Endothelial cell of umbilical vein (primary cell): Measurements from ENCODE around the gene ZNF423. TPM values are rescaled to one million over a fixed set of nuclear protein-coding genes. Genes with fewer than 3 reads are reported as not detected.

ENCODE experiments used
- BruUV-seq: library from RNA; stranded (reverse); fragments of 400-500 nt; replicated peaks from 2 replicates; lab custom pipeline; 2021; lab: Mats Ljungman, UMichigan
- CTCF ChIA-PET: fragments of 300-600, 350-600 bp; sonication (Branson Sonifier 250); formaldehyde crosslinking; loops from one replicate; lab custom pipeline; 2021; ENCODE audit warnings: antibody characterized with exemption, inconsistent platforms; lab: Charles Lee
- POLR2A ChIA-PET: fragments of 300-600, 350-600 bp; sonication (Branson Sonifier 250); formaldehyde crosslinking; loops from one replicate; lab custom pipeline; 2021; ENCODE audit warnings: antibody characterized with exemption, inconsistent platforms; lab: Charles Lee
- DNase-seq: peaks from one replicate; pipeline ENCODE4 v3.0.0-alpha.2; 2011; ENCODE audit warnings: low read depth, low spot score
- FAIRE-seq: peaks from 2 replicates; lab custom pipeline; 2011; peaks lifted over from hg19 to GRCh38; lab: Jason Lieb, UNC
- H2AFZ ChIP-seq: 2 replicates; pipeline ENCODE4 v1.6.0; 2012; ENCODE audit warnings: low read depth, low read length, control low read depth, inconsistent platforms
- H3K27ac ChIP-seq: 2 replicates; pipeline ENCODE4 v1.5.1; 2011; ENCODE audit warnings: low read depth, mild to moderate bottlenecking, control low read depth, low read length, moderate library complexity; ENCODE audit not compliant: insufficient read depth
- H3K27me3 ChIP-seq, 2 experiments: 2 replicates each; pipeline versions ENCODE4 v1.6.0 to v1.6.1; 2011; ENCODE audit warnings: low read length in 2 of 2, mixed read lengths in 1 of 2; ENCODE audit not compliant: control insufficient read depth in 2 of 2, insufficient read depth in 2 of 2
- H3K36me3 ChIP-seq, 2 experiments: 2 replicates in 1 of 2; 3 replicates in 1 of 2; pipeline ENCODE4 v1.5.1; 2011; ENCODE audit warnings: low read length in 2 of 2, mild to moderate bottlenecking in 1 of 2, moderate library complexity in 1 of 2; ENCODE audit not compliant: control insufficient read depth in 2 of 2, insufficient read depth in 2 of 2; ENCODE audit errors: extremely low read depth in 1 of 2
- H3K4me1 ChIP-seq: 3 replicates; pipeline ENCODE4 v1.5.1; 2011; ENCODE audit warnings: mild to moderate bottlenecking, low read length; ENCODE audit not compliant: control insufficient read depth, insufficient read depth; ENCODE audit errors: extremely low read depth
- H3K4me2 ChIP-seq: 2 replicates; pipeline ENCODE4 v1.6.1; 2011; ENCODE audit warnings: low read length, control low read depth, mixed read lengths; ENCODE audit not compliant: insufficient read depth
- H3K4me3 ChIP-seq, 3 experiments: fragments of 200-600 bp in 1 of 3; sonication (generic), shearing (Covaris generic) in 1 of 3; replicated peaks in 1 of 3; 2 replicates each; pipeline ENCODE4 v1.5.1; 2011 to 2016; ENCODE audit warnings: control low read depth in 3 of 3, low read length in 3 of 3, mild to moderate bottlenecking in 2 of 3, inconsistent platforms in 1 of 3, low read depth in 1 of 3, moderate library complexity in 1 of 3; ENCODE audit not compliant: insufficient read depth in 1 of 3
- H3K79me2 ChIP-seq: 2 replicates; pipeline ENCODE4 v1.6.0; 2012; ENCODE audit warnings: low read length, inconsistent platforms; ENCODE audit not compliant: control insufficient read depth, insufficient read depth
- H3K9ac ChIP-seq: replicated peaks from 2 replicates; pipeline ENCODE3; 2011; ENCODE audit warnings: low read length, control low read depth; ENCODE audit not compliant: insufficient read depth; ENCODE audit errors: extremely low read depth
- H3K9me1 ChIP-seq: replicated peaks from 3 replicates; pipeline ENCODE4 v1.6.0; 2011; ENCODE audit warnings: mild to moderate bottlenecking, low read length; ENCODE audit not compliant: control insufficient read depth, insufficient read depth; ENCODE audit errors: extremely low read depth
- H3K9me3 ChIP-seq: replicated peaks from 2 replicates; pipeline ENCODE4 v1.5.1; 2012; ENCODE audit warnings: low read length, inconsistent platforms; ENCODE audit not compliant: control insufficient read depth, insufficient read depth
- H4K20me1 ChIP-seq: replicated peaks from 2 replicates; pipeline ENCODE3; 2011; ENCODE audit warnings: mild to moderate bottlenecking, low read length; ENCODE audit not compliant: control insufficient read depth, insufficient read depth; ENCODE audit errors: extremely low read depth
- CTCF ChIP-seq, 2 donors: IDR thresholded peaks; 1 replicate in 1 of 2; 2 replicates in 1 of 2; pipeline ENCODE4 v1.5.1; 2011; ENCODE audit warnings: low read length in 2 of 2, mild to moderate bottlenecking in 2 of 2, moderate library complexity in 2 of 2, control low read depth in 1 of 2, inconsistent platforms in 1 of 2, low read depth in 1 of 2; ENCODE audit not compliant: insufficient read depth in 1 of 2; ENCODE audit errors: extremely low read depth in 1 of 2
- EZH2 ChIP-seq: IDR thresholded peaks from 2 replicates; pipeline ENCODE4 v1.6.1; 2012; ENCODE audit warnings: borderline replicate concordance, low read depth, mild to moderate bottlenecking, moderate library complexity, low read length, inconsistent platforms; ENCODE audit not compliant: severe bottlenecking
- FOS ChIP-seq: IDR thresholded peaks from 2 replicates; pipeline ENCODE4 v1.6.1; 2011; ENCODE audit warnings: mild to moderate bottlenecking, low read length, moderate library complexity, borderline replicate concordance; ENCODE audit not compliant: insufficient read depth
- GATA2 ChIP-seq: IDR thresholded peaks from 2 replicates; pipeline ENCODE4 v1.7.0; 2011; ENCODE audit warnings: low read depth, mild to moderate bottlenecking, moderate library complexity, mixed read lengths, low read length; ENCODE audit not compliant: insufficient read length, insufficient read depth
- JUN ChIP-seq: IDR thresholded peaks from 2 replicates; pipeline ENCODE4 v1.6.1; 2011; ENCODE audit warnings: borderline replicate concordance, low read depth; ENCODE audit not compliant: insufficient read length, insufficient read depth
- MAX ChIP-seq: IDR thresholded peaks from 2 replicates; pipeline ENCODE4 v1.6.1; 2011; ENCODE audit not compliant: insufficient read depth, insufficient read length
- MYC ChIP-seq: IDR thresholded peaks from one replicate; pipeline ENCODE4 v1.6.1; 2011; ENCODE audit warnings: mild to moderate bottlenecking, low read depth, low read length
- POLR2A ChIP-seq: IDR thresholded peaks from 2 replicates; pipeline ENCODE4 v1.6.1; 2012; ENCODE audit warnings: low read depth, mild to moderate bottlenecking, control low read depth, low read length
- POLR2AphosphoS5 ChIP-seq: IDR thresholded peaks from 2 replicates; pipeline ENCODE4 v1.6.1; 2012; ENCODE audit warnings: low read depth, mild to moderate bottlenecking, control low read depth, low read length, moderate library complexity; ENCODE audit not compliant: insufficient read depth
- dilution Hi-C: fragments of 300-500 bp; cut with MboI; formaldehyde crosslinking; loops from one replicate; pipeline ENCODE4 v1.15.0; 2019; ENCODE audit warnings: low sequenced_read_pairs; ENCODE audit not compliant: extremely low pct_ligation_motif_present
- intact Hi-C: fragments of 100-400 bp; cut with micrococcal nuclease; formaldehyde crosslinking; loops from one replicate; pipeline ENCODE4 v1.10.0; 2022
- polyA plus RNA-seq, 4 experiments: library from polyadenylated mRNA; depleted of rRNA in 3 of 4; stranded (reverse) in 3 of 4; unstranded in 1 of 4; fragments of >200 nt; gene quantifications; 2 replicates each; pipeline versions ENCODE4 v1.2.1 to v1.2.3, GENCODE V29; 2011 to 2012; ENCODE audit warnings: missing spikeins in 1 of 4
- total RNA-seq: library from RNA; stranded (reverse); gene quantifications from 2 replicates; pipeline ENCODE4 v1.2.3, GENCODE V29; 2021

ZNF423 gene
- total and polyA plus RNA-seq, 2 donors (not counting 3 experiments of a cell fraction or from before 2014, with no cell fraction given) = 2.2 to 8.1 TPM

GRCh38 chr16:49775581-49775980 lies 80.3 kb downstream of the ZNF423 start:
- no peak for TF ChIP-seq JUN
- no peak for TF ChIP-seq MYC
- TF ChIP-seq POLR2AphosphoS5 = no peak
- no peak for TF ChIP-seq GATA2
- Histone ChIP-seq H4K20me1 (no peaks in the 10 kb centered on the region), H3K4me2 (no peak overlapping the region), H3K9ac (no peak overlapping the region), H2AFZ (no peak overlapping the region), H3K9me1 (no peaks in the 10 kb centered on the region), H3K27ac (no peak overlapping the region), H3K79me2 (no peaks in the 10 kb centered on the region), H3K9me3 (no peaks in the 10 kb centered on the region), H3K36me3 (no peaks in the 10 kb centered on the region), H3K27me3 (no peaks in the 10 kb centered on the region), H3K4me3 (no peak overlapping the region), H3K4me1 (peaks cover 2% of the 10 kb centered on the region)
- ChIA-PET CTCF (interaction anchor here (1.1 to 1.6 kb wide), 4 partner anchors 12 to 82 kb away, joined by 3 to 4 read pairs (median 3); no protein-coding TSS in a partner anchor), POLR2A (no interaction called here)
- DNase-seq (no peak), FAIRE-seq (no peak)
- intact Hi-C loops (loop anchor here (1.0 kb wide), 1 partner anchor 46 kb away; no protein-coding TSS in a partner anchor), dilution Hi-C loops (no loop called here)
- no TSS peak for BruUV-seq

GRCh38 chr16:49775018-49775417 lies 80.9 kb downstream of the ZNF423 start:
- no peaks in the 10 kb centered on the region for H3K9me3 ChIP-seq
- no peak for DNase-seq
- dilution Hi-C loops = no loop called here
- ChIA-PET POLR2A (no interaction called here), CTCF (interaction anchor here (1.3 to 1.6 kb wide), 2 partner anchors 12 to 83 kb away, joined by 3 to 4 read pairs; no protein-coding TSS in a partner anchor)
- H3K27me3 ChIP-seq = no peaks in the 10 kb centered on the region
- TF ChIP-seq POLR2A = no peak
- TF ChIP-seq FOS = no peak
- TF ChIP-seq JUN = no peak
- no peak for TF ChIP-seq MYC
- no peak for TF ChIP-seq POLR2AphosphoS5
- TF ChIP-seq EZH2 = no peak
- TF ChIP-seq MAX = no peak
- TF ChIP-seq GATA2 = no peak
- TF ChIP-seq CTCF (IDR thresholded peaks at IDR 0.05; ENCODE audit: extremely low read depth in 1 of 2, insufficient read depth in 1 of 2, low read depth in 1 of 2, low read length in 2 of 2) = no peak
- no peak overlapping the region for H2AFZ ChIP-seq
- H3K4me1 ChIP-seq = peaks cover 2% of the 10 kb centered on the region
- H3K79me2 ChIP-seq = no peaks in the 10 kb centered on the region
- no peaks in the 10 kb centered on the region for H3K9me1 ChIP-seq
- H3K9ac ChIP-seq = no peak overlapping the region
- BruUV-seq = no TSS peak
- H4K20me1 ChIP-seq = no peaks in the 10 kb centered on the region
- H3K36me3 ChIP-seq = no peaks in the 10 kb centered on the region
- no peak for FAIRE-seq
- no peak overlapping the region for H3K4me2 ChIP-seq
- intact Hi-C loops = loop anchor here (1.0 kb wide), 1 partner anchor 46 kb away; no protein-coding TSS in a partner anchor
- no peak overlapping the region for H3K27ac ChIP-seq
- no peak overlapping the region for H3K4me3 ChIP-seq
